CD4-positive, alpha-beta T cell treated with Interferon alpha-2 for 1 hour (primary cell): ENCODE measurements around the gene ST3GAL6.

Source experiments
- DNase-seq, 2 donors: peaks; one replicate each; pipeline ENCODE4 v3.0.0-alpha.2; 2020 to 2022

Gene ST3GAL6

GRCh38 chr3:98741121-98741716 lies 21.9 kb upstream of the ST3GAL6 start:
- DNase-seq = no peak

DNA sequence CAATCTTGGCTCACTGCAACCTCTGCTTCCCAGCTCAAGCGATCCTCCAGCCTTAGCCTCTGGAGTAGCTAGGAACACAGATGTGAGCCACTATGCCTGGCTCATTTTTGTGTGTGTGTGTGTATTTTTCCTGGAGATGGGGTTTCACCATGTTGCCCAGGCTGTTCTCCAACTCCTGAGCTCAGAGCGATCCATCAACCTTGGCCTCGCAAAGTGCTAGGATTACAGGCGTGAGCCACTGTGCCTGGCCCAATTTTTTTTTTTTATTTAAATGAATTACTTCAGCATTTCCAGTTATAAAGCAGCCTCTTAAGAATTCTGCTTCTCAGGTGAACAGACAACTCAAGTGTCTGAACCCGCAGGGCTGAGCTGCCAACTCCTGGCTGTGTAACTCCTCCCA lies 20.1 kb upstream of the ST3GAL6 start:
- no peak for DNase-seq

GRCh38 chr3:98744283-98744682 lies 18.9 kb upstream of the ST3GAL6 start:
- no peak for DNase-seq

DNA sequence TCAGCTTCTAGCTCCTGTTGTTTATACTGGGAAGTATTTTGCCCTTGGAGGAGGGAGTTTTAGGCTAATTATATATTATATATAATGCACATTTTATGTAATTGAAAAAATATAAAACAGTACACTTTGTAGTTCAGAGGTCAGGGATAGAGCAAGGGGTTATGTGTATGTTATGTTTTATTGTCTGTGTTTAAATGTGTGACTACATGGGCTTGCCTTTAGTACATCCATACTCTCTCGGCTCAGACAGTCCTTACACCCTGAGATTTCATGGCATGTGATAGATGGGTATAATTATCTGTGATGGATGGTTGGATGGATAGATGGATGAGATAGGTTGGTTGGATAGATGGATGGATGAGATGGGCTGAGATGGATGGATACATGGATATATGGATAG lies 17.4 kb upstream of the ST3GAL6 start:
- no peak for DNase-seq

GRCh38 chr3:98746122-98746521 lies 17.0 kb upstream of the ST3GAL6 start:
- no peak for DNase-seq

GRCh38 chr3:98746882-98747281 lies 16.3 kb upstream of the ST3GAL6 start:
- DNase-seq = no peak

- no peak for DNase-seq
Observed at GRCh38 chr3:98750276-98750919, 12.7 kb upstream of the ST3GAL6 start.

- no peak for DNase-seq
Observed at GRCh38 chr3:98754483-98754882, 8.7 kb upstream of the ST3GAL6 start.

DNA sequence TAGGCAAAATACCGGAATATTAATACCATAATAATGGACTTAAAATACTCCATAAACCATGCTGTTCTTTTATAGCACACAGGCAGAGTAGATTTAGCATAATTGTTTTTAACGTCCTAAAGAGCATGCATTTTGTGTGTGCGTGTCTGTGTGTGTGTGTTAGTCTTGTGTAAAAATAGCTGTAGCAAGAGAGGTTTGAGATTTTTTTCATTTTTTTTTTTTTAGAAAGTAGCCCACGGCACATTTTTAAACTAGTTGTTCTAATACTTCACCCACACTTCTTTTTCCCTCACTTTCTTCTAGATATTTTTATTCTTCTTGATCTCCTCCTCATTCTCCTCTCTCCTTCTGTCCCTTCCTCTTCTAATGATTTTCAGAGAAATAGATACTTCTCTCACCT lies 7.5 kb upstream of the ST3GAL6 start:
- DNase-seq = no peak

DNA sequence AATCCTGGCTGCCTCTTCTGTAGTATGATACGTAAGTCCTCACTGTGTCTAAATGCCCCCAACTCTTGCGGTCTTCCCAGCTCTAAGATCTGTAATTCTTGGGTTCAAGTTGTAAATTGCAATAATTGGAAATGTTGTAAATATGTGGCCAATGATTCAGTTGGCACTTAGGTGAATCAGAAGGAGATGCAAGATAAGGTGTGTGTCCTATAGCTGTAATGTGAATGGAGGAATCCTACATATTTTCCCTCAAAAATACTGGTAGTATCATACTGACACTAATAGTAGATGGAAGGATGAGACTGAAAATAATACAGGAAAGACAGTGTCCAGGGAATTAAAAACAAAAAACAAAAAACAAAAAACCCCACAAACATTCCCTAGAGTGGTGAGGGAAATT lies 3.5 kb upstream of the ST3GAL6 start:
- DNase-seq = no peak

- DNase-seq = no peak
Observed at GRCh38 chr3:98761643-98762229, 1.4 kb upstream of the ST3GAL6 start.

DNA sequence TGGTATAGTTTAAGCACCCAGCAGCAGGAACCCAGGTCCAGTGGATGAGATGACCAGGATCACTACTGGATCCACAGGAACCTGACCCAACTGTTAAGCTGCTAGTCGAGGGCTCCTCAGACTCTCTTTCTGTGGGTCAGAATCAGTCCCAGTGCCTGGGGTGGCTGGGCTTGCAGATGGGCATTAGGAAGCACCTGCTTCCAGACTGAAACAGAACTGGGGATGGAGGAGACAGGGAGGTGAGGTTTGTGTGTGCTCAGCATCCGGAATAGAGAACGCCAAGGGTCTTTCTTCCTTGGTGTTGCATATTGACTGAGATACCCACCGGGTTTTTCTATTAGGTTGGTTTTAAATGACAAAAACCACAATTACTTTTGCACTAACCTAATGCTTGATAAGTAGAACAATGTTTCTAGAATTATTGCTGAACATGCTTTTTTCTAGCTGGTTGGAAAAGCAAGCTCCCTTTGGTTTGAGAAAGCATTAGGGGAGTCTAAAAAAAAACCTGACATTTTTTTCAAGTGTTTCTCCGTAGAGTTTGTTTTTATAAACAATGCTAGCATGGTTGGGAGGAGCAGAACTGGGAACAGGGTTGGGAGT lies 779 bp downstream of the ST3GAL6 start:
- DNase-seq = no peak

- no peak for DNase-seq
Observed at GRCh38 chr3:98764472-98764884, 1.3 kb downstream of the ST3GAL6 start.

DNA sequence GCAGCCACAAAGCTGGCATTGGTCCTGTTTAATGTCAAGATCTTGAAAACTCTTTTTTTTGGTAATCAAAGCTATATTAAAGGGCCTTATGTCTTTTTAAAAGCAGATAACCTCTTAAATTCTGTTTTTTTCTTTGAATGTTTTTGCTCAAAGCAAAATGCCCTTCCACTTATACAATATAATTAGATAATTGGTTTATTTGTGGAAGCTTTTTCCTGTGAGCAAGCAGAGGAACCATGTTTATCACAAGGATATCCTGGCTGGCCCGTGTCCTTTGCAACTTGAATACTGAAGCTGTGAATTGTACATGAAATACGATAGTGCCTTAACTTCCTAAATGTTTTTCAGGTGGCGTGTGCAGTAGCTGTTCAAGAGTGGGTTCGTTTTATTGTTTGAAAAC lies 2.6 kb downstream of the ST3GAL6 start:
- DNase-seq = no peak

- no peak for DNase-seq
Observed at GRCh38 chr3:98766924-98767323, 3.8 kb downstream of the ST3GAL6 start.

DNA sequence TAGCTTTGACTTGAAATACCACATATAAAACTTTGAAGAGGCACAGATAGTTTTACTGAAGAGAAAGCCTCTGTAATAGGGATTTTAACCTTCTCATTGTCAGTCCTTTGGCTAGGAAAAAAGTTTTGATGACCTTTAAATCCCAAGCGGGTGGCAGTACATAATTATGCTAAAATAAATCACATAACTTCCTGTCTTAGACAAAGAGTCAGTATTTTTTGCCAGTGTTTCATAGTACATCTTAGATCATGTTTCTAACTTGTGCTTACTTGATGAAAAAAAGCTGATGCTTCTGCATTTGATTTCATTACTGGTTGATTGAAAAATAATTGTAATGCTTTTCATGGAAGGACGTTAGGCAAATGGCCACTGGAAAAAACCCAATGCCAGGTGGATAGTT lies 5.8 kb downstream of the ST3GAL6 start:
- DNase-seq = no peak

GRCh38 chr3:98769448-98769847 lies 6.3 kb downstream of the ST3GAL6 start:
- no peak for DNase-seq

- peak; percentile 27 to 43 for DNase-seq
Observed at GRCh38 chr3:98770261-98771039, 7.3 kb downstream of the ST3GAL6 start.

DNA sequence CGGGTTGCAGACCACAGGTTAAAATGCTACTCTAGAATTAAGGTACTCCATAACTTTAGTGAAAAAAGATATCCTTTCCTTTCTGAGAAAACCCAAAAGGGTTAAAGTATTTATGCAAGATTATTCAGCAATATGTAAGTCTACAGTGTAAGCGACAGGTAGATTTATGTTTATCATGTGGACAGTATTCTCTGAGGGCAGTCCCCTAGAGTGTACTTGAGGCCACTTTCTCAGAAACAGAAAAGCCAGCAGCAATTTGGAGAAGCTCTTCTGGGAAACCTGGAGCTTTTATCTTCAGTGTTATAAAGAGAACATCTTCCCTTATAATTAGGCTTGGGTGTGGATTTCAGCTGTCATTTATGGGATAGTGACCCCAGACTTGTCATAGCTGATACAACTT lies 8.9 kb downstream of the ST3GAL6 start:
- no peak for DNase-seq

DNA sequence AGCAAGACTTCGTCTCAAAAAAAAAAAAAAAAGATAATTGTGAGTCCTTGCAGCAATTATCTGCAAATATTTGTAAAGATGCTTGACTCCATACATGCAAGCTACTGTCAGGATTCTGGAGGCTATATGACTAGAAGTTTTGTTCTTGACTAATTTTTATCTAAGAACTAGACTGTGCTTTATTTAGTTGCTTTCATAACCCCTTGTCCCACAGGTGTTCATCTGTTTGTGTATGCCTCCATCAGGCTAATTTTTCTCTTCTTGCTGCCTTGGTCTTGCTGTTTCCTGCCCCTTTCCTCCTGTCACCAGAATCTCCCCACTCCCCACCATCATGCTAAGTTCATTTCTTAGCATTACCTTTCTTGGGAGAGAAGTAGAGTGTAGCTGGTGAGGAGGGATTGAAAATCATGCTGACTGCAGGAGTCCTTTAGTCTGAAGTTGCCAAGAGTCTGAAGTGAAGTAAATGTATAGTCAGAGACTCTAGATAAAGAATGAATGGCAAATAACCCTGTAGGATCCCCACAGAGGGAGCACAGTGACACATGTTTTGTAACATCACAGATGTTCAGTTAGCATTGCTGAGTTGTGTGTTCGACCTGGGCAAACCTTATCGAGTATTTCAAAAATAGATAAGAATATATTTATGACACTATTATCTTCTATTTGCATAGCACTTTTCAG lies 12.5 kb downstream of the ST3GAL6 start:
- DNase-seq = no peak

GRCh38 chr3:98776140-98776493 lies 13.0 kb downstream of the ST3GAL6 start:
- DNase-seq = no peak

DNA sequence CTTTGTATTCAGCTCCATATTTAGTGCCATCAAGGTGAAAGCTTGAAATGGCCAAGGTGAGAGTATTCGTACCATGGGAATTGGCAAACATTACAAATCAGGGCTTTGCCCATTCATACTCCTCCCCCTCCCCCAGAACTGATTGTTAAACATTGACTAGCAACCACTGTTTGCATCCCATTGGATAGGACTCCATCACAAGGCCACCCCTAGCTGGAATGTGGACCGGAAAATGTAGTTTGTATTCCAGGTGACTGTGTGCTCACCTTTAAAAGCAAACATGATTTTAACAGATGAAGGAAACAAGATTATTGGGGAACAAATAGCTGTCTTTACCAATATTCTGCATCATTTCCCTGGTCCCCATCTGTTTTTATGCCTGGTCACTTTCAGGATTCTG lies 14.1 kb downstream of the ST3GAL6 start:
- DNase-seq = no peak

GRCh38 chr3:98777801-98778220 lies 14.7 kb downstream of the ST3GAL6 start:
- DNase-seq = no peak
